Measurements from ENCODE around the gene TMEM161B.
"Not testable (repeated sequence)": the region's sequence is repeated elsewhere in the genome, so short reads cannot be mapped to it uniquely, and the experiment has no call there.

TMEM161B gene

GRCh38 chr5:88268385-88269184 lies at the start of gene TMEM161B:
Gene TMEM161B (minus strand): TSS chr5:88268845. CDS start chr5:88268723, 122 bp downstream.
- DNase-seq: peak; percentile 12

GRCh38 chr5:88304356-88304755 lies 35.7 kb upstream of the TMEM161B start:
- no peak for DNase-seq

- no peak for DNase-seq
Measured at GRCh38 chr5:88298425-88298824, 29.8 kb upstream of the TMEM161B start.

GRCh38 chr5:88290801-88291200 lies 22.2 kb upstream of the TMEM161B start:
- no peak for DNase-seq

GRCh38 chr5:88288528-88289197 lies 20.0 kb upstream of the TMEM161B start:
- no peak for DNase-seq

GRCh38 chr5:88287846-88288527 lies 19.3 kb upstream of the TMEM161B start:
- DNase-seq: no peak

- DNase-seq: no peak
Measured at GRCh38 chr5:88287302-88287701, 18.7 kb upstream of the TMEM161B start.

- no peak for DNase-seq
Measured at GRCh38 chr5:88283690-88284089, 15.0 kb upstream of the TMEM161B start.

GRCh38 chr5:88281322-88281721 lies 12.7 kb upstream of the TMEM161B start:
- DNase-seq: no peak

- DNase-seq: no peak
Measured at GRCh38 chr5:88279584-88279983, 10.9 kb upstream of the TMEM161B start.

- DNase-seq: no peak
Measured at GRCh38 chr5:88276378-88276777, 7.7 kb upstream of the TMEM161B start.

- no peak for DNase-seq
Measured at GRCh38 chr5:88275581-88275980, 6.9 kb upstream of the TMEM161B start.

GRCh38 chr5:88269222-88269771 lies 652 bp upstream of the TMEM161B start:
- DNase-seq: no peak

GRCh38 chr5:88264565-88264964 lies 4.1 kb downstream of the TMEM161B start:
- DNase-seq: not testable (repeated sequence)

- DNase-seq: no peak
Measured at GRCh38 chr5:88263349-88263748, 5.3 kb downstream of the TMEM161B start.

GRCh38 chr5:88262116-88262515 lies 6.5 kb downstream of the TMEM161B start:
- DNase-seq: no peak

GRCh38 chr5:88258636-88259035 lies 10.0 kb downstream of the TMEM161B start:
- DNase-seq: no peak

GRCh38 chr5:88256872-88257271 lies 11.8 kb downstream of the TMEM161B start:
- DNase-seq: no peak

GRCh38 chr5:88256037-88256436 lies 12.6 kb downstream of the TMEM161B start:
- no peak for DNase-seq

GRCh38 chr5:88254320-88254719 lies 14.3 kb downstream of the TMEM161B start:
- DNase-seq: no peak

GRCh38 chr5:88251048-88251711 lies 17.5 kb downstream of the TMEM161B start:
- DNase-seq: no peak

GRCh38 chr5:88250010-88250409 lies 18.6 kb downstream of the TMEM161B start:
- no peak for DNase-seq
